Measurements from ENCODE around the gene CACNA1S.

CACNA1S gene

DNA sequence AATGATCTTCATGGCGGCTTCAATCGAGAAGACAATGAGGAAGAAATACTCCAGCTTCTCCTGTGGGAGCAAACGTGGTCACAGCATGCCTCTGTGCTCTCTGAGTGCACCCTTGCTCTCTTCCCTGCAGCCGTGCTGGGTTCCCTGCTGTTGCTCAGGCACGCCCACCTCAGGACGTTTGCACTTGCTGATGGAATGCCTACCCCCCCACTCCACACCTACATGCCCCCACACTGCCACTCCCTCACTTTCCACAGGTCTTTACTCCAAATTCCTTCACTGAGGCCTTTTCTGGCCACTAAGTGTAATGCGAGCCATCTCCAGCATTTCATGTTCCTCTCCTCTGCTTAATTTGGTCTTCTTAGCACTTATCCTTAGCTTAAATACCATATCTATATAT, 18.3 kb downstream of the CACNA1S start:
- no peak for DNase-seq (ENCODE audit: low read depth in 2 of 2)

DNA sequence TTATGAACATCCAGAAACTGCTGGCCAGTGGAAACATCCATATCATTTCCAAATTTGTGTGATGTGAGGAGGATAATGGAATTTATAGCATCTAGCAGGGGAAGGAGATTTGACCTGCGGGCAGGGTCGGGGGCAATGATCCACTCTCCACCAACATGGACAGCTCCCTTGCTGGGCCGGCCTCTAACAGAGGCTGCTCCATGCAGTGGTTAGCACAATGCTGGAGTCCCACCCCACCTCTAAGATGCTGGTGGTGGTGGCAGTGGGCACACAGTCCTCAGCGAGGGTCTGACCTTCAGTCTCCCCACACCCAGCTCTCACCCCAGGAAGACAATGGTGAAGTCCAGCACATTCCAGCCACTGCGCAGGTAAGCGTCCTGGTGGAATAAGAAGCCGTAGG, 18.7 kb downstream of the CACNA1S start:
- DNase-seq (ENCODE audit: low read depth in 2 of 2), result no peak

DNA sequence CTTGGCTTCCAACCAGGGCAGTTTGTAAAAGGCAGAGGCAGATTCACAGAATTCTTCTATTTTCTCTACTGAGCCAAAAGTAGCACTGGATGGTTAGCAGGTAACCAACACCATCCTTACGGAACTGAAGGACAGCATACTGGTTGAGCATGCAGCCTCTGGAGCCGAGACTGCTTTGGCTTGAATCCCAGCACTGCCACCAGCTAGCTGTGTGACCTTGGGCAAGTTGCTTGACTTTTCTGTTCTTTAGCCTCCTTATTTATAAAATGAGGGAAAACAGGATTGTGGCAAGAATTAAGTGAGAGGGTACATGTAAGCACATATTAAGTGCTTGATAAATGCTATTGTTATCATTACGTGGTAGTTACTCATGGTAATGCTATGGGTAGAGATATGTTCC, 19.5 kb downstream of the CACNA1S start:
- no peak for DNase-seq (ENCODE audit: low read depth in 2 of 2)

DNA sequence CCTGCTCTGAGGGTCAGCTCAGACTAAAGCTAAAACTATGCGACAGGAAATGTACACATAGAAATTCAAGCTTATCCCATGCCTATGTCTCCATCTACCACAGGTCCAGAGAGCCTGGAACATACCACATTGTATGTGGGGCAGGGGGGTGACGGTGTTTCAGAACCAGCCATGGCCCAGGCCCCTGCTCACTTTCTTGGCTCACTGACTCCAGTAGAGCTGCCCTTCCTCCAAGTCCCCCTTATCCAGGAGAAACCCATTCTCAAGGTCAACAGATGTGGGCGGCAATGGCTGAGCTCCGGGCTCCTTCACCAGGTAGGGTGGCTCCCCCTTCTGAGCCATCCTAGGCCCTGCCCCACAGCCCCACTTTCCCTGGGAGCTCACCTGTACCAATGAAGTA, 21.0 kb downstream of the CACNA1S start:
- DNase-seq (ENCODE audit: low read depth in 2 of 2), result no peak

DNA sequence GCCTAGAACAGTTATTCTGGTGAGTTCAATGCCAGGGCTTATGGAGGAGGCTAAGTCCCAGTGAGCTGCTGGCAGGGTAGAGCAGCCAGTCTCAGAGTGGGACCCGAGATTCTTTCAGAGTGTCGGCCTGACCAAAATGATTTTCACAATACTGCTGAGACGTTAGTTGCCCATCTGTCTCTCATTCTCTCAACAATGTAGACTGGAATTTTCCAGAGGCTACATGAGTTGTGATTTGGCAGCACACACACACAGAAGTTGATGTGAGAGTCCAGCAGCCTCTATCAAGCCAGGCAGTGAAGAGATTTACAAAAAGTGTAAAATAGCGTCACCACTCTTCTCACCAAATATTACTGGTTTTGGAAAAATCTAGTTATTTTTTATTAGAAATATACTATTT, 21.7 kb downstream of the CACNA1S start:
- no peak for DNase-seq (ENCODE audit: low read depth in 2 of 2)

DNA sequence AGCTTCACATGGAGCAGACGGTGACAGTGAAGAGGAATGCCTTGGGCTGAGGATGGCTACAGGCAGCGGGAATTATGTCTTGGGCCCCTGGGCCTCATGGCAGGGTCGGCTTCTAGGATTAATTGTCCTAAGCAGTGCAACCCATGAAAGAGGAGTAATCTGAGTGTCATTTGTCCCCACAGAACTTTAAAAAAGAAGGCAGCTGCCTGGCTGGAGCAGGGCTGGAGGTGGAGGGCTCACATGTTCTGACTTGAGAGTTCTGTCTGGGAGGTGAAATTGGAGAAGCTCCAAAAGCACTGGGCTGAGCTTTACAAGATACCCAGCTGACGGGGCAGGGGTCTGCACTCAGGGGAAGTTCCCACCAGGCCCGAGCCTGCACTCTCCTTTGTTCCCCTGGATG, 22.6 kb downstream of the CACNA1S start:
- no peak for DNase-seq (ENCODE audit: low read depth in 2 of 2)

DNA sequence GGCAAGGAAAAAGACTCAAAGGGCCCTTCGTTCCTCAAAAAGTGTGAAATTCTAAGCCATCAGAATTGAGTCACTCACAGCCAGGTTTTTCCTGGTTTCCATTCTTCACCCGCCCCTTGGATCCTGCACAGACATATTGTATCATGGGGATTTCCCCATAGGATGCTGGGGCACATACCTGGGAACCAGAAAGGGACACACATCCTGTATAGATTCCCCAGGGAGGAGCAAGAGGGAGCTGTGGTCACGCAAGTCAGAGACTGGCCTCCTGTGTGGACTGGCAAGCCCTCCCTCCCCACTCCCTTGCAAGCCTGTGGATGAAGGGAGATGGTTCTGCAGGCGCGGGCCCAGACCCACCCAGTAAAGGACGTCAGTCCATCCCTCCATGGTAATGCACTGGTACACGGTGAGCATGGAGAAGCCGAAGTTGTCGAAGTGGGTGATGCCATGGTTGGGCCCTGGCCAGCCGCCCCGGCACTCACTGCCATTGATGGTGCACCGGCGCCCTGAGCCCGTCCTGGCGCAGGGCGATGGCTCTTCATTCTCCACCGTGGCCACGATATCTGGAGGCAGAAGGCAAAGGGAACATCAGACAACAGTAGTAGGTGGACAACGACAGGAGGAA, 23.2 kb downstream of the CACNA1S start:
- no peak for DNase-seq (ENCODE audit: low read depth in 2 of 2)

DNA sequence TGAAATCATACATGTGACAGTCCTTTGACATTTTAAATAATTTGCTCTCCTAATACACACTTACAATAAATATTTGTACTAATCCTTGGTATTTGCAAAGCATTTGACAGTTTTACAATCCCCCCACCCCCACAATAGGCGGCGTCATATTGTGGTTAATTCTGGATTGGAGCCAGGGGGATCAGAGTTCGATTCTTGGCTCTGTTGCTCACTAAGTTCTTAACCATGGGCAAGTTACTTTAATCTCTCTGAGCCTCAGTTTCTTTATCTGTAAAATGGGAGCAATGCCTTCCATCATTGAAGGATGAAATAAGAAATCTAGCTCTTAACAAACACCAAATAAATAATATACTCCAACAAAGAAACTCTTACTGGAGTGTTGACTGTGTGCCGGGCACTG, 23.8 kb downstream of the CACNA1S start:
- no peak for DNase-seq (ENCODE audit: low read depth in 2 of 2)

DNA sequence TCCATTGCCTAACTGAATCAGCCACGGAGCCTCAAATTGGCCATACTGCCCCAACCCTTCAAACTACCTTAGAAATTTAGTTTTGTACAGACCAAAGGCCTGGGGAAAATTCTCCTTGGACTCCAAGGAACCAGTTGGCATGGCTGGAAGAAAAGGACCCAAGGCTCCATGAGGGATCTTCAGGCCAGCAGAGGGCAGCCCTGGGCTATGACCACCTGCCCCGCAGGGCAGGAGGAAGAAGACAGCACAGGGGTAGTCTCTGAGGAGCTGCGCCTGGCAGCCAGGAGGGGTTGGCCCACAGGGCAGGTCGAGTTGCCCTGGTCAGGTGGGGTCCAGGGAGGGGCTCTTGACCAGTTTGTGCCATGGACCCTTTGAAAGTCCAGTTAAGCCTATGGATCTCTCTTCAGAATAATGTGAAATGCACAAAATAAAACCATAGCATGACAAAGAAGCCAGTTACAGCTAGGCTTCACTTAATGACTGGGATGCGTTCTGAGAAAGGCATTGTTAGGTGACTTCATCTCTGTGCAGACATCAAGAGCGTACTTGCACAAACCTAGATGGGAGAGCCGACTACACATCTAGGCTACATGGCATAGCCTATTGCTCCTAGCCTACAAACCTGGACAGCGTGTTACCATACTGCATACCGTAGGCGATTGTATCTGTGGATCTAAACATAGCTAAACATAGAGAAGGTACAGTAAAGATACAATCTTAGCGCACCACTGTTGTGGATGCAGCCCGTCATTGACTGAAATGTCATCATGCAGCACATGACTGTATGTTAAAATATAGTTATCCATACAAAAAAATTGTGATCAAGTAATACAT, 26.1 kb downstream of the CACNA1S start:
- peak; percentile 3 to 19 for DNase-seq (ENCODE audit: low read depth in 2 of 2)

DNA sequence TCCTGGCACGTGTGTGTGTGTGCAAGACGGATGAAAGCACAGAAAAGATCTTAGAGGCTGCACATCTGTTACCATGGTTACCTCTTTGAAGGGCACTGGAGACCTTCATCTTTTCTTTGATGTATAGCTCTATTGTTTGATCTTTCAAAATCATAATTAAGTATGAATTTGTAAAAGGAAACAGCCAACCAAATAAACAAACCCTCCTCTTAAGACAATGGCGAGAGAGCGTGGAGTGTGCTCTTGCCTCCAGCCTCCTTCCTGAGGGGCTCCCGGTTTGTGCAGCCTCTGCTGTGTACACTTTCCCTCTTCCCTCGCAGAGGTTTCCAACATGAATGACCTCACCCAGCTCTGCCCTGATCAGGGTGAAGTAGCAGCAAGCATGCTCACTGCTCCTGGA, 27.9 kb downstream of the CACNA1S start:
- no peak for DNase-seq (ENCODE audit: low read depth in 2 of 2)

DNA sequence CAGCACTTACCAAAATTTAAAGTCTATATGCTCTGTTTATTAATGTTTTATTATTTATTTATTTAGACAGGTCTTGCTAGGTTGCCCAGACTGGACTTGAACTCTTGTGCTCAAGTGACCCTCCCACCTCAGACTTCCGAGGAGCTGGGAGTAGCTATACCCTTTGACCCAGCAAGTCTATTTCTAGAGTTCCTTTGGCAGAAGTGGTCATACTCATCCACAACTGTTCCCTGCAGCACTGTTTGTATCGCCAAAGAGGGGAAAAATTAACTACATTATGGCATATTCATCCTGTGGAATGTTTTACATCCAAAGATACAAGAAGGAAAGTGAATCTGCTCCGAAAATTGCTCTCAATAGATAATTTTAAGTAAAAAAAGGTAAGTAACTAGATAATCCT, 28.5 kb downstream of the CACNA1S start:
- DNase-seq (ENCODE audit: low read depth in 2 of 2), result no peak

DNA sequence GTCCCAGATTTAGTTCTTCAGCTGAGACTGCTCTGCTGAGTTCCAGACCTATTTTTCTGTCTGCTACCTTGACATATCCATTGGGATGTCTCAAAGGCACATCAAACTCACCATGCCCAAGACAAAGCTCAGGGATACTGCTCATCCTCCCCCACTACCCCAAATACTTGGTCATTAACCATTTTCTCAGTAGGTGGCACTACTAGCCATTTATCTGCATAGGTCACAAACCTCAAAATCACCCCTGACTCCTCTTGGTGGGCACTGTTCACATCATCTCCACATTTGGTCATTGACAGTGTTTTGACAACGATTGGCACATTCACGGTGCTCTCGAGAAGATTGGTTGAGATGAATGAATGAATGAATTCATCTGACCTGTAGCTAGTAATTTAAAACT, 32.1 kb downstream of the CACNA1S start:
- no peak for DNase-seq (ENCODE audit: low read depth in 2 of 2)

DNA sequence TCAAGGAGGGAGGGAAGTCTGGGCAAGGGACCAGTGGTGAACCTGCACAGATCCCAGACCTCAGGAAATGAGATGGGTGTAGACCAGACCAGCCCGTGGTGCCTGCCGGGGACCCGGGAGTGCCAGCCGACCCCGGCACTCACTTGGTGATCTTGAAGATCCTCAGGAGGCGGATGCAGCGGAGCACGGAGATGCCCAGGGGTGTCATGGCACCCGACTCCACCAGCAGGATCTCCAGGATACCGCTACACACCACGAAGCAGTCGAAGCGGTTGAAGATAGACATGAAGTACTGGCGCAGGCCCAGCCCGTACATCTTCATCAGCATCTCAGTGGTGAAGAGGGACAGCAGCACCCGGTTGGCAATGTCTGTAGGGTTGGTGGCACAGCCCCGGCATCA, 34.5 kb downstream of the CACNA1S start:
- no peak for DNase-seq (ENCODE audit: low read depth in 2 of 2)

DNA sequence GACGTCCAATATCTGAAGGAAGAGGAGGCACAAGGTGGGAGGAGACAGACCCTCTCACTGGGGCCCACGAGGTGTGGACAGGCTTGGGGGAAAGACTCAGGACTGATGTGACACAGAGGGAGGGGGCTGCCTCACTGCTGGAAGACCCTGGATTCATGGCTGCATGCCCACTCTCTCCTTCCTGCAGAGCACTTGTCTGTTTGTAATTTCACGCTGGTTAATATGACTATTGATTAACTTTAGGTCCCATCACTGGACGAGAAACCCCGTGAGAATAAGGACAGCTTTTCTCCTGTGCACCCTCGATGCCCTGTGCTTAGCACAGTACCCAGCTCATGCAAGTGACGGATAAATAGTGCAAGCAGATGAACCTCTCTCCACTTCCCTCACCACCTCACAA, 35.1 kb downstream of the CACNA1S start:
- DNase-seq (ENCODE audit: low read depth in 2 of 2), result no peak

DNA sequence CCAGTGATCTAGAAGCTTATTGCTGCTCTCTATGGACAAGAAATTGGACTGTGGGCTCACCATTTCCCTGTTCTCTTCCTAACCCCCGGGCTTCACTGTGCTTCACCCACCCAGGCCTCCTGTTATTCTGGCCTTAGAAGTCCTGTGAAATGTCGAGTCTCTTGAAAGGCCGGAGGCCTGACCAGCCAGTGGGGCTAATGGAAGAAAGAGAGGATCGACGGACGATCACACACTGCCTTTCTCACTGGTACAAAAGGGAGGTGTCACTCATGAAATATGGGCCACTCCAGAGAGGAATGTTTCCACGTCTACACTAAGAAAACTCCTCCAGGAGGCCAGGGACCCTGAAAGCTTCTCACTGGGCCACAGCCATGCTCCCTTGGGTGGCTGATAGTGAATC, 36.1 kb downstream of the CACNA1S start:
- DNase-seq (ENCODE audit: low read depth in 2 of 2), result no peak

DNA sequence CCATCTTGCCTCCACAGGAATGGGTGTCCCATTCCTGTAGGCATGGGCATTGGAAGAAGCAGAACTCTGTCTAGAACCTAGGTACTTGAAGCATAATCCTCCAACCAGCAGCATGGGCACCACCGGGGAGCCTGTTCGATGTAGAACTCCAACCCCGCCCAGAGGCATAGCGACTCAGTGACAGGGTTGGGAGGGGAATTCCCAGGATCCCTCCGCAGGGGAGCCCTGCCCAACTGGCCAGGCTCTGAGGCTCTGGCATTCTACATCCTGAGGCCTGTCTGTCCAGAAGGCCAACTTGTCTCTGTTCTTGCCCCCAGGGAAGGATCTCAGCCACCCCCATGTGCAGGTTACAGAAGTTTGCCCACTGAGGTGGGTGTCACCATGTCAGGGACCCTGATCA, 38.2 kb downstream of the CACNA1S start:
- DNase-seq (ENCODE audit: low read depth in 2 of 2), result no peak

DNA sequence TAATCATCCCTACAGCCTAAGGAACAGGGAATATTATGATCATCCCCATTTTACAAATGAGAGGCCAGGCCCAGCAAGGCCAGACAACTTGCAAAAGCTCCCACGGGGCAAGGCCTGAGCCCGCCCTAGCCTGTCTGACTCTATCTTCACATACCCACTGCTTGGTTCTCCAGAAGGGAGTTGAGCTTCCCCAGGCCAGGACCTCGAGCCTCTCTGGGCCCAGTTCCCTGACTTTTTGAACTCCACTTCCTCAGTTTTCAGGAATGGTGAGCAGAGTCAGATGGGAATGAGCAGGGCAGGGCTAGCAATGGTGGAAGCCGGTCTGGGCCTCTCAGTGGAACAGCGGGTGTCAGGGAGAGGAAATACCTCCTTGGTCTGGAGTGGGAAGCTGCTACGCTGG, 39.3 kb downstream of the CACNA1S start:
- no peak for DNase-seq (ENCODE audit: low read depth in 2 of 2)

DNA sequence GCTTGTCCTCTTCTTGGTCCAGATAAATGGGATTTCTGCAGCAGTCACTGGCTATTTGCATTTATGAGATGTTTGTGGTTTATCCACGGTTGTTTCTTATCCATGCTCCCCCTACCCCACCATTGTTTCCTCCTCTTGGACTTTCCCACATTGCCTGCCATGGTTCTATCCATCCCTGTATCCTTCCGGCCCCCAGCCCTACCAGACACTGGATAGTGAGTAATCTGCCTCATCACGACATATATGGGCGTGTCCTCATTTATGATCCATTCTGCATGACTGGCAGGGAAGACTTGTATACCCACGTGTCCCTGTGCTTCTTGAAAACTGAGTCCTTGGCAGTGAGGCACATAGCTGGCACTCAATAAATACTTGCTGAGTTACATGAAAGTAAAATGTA, 40.1 kb downstream of the CACNA1S start:
- no peak for DNase-seq (ENCODE audit: low read depth in 2 of 2)

DNA sequence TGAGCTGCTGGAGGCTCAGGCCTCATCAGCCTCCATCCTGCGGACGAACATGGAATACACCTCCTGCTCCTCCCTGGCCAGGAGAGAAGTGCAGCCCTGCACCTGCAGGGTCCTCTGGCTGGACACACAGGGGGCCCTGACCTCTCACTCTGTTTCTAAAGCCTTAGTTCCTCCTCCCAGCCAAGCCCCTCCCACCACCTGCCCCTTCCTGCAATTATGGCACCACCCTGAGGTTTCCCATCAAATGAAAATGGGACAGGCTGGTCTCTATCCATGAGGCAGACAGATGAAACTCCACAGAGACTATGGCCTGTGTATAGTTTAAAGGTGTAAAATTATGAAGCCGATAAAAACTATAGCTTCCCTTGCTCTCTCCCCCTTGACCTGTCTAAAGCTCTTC, 42.6 kb downstream of the CACNA1S start:
- no peak for DNase-seq (ENCODE audit: low read depth in 2 of 2)

DNA sequence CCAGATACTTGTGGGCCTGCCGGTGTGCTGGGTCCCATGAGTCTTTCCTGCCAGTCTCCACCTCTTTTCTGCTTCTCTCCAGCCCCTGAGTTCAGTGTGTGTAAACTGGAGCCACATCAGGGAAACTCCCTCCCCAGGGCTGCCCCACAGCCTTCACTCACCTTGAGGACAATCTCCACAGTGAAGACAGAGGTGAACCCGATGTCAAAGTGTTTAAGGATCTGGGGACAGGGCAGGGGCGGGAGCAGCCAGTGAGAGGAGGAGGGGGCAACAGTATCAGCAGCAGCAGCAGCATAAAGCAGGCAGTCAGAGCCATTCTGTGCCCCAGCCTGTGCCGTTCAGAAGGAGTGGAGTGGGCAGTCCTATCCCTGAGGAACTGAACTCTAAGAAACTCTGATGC, 43.2 kb downstream of the CACNA1S start:
- DNase-seq (ENCODE audit: low read depth in 2 of 2), result no peak

DNA sequence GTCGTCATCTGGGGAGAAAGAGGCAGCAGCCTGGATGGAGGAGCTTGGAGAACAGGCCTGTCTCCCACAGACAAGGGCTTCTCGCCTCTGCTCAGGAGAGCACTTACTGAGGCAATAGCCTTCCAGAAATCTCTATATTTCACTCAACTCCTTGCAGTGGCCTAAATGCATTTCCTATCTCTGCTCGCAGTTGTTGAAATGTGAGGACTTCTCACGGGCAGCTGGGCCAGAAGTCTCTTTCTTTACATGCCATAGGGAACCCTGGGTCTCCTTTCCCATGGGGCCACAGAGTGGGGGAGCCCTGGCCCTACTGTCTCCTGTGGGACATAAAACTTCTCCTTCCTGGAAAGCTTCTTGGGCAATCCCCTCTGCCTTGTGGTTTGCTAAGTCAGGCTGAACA, 45.2 kb downstream of the CACNA1S start:
- no peak for DNase-seq (ENCODE audit: low read depth in 2 of 2)

DNA sequence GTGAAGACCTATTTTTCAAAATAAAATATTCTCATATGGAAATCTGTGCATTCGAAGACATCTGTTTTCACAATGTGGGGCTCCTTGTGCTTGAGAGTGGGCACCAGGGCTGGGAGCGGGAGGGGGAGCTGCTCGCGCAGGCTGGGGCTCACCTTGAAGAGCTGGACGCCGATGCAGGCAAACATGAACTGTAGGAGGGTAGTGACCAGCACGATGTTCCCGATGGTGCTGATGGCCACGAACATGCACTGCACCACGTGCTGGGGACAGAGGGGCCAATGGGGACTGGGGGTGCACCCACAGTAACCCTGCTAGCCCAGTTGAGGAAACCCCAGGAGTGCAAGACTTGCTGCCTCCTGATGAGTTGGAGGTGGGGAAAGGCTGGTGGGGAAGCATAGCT, 46.5 kb downstream of the CACNA1S start:
- no peak for DNase-seq (ENCODE audit: low read depth in 2 of 2)

DNA sequence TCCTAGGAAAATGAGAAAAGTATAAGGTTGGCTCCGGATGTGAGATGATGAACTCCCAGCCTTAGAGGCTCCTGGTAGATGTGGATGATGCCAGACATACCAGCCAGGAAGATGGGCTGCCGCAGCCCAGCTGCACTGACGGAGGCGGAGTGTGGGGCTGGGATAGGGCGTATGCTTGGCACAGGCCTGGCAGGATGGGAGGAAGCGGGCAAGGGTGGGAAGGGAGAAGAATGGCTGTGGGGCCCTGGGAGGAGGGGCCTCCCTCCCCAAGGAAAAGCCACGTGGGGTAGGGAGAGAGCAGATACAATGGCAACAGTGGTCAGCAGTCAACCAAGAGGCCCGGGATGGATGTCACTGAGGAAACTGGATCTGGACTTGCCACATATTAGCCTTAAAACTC, 47.4 kb downstream of the CACNA1S start:
- DNase-seq (ENCODE audit: low read depth in 2 of 2), result no peak

DNA sequence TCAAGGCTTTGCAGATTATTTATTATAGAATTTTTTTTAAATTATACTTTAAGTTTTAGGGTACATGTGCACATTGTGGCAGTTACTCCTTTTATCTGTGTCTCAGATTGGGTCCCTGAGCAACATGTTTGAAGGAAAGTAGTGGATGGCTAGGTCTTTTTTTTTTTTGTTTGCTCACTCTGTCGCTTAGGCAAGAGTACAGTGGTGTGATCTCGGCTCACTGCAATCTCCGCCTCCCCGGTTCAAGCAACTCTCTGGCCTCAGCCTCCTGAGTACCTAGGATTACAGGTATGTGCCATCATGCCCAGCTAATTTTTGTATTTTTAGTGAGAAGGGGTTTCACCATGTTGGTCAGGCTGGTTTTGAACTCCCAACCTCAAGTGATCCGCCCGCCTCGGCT, 49.1 kb downstream of the CACNA1S start:
- no peak for DNase-seq (ENCODE audit: low read depth in 2 of 2)
